ENCODE results near the gene RFPL3. TPM values are rescaled to one million over a fixed set of nuclear protein-coding genes. Genes with fewer than 3 reads are reported as not detected.
"Not testable (repeated sequence)": the region's sequence is repeated elsewhere in the genome, so short reads cannot be mapped to it uniquely, and the experiment has no call there.

Gene RFPL3
- total and polyA plus RNA-seq, 8 donors = 0.21 TPM; not detected in 7

DNA sequence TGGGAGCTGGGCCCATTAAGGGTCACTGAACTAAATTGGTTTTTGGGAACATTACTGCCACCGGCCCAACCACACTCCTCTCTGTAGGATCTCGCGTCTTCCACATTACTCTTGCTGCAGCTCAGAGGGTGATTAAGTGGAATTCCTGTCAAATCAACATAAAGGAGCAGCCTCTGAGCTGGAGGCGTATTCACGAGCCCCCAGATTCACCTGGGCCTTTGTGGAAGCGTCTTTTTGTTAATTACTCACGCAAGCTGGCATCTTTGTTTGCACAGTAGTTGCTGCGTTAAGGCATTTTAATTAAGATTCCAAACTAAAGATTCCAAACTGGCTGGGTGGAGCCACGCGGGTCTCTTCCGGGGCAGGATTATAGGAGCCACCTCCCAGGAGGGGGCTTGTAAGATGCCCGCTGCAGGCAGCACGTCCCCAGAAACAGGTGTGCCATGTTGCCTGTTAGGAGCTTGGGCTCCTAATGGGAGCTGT is 21.5 kb upstream of the RFPL3 start:
- intact Hi-C loops (cut with DNase I) = no loop called here
- H3K27ac ChIP-seq = no peak overlapping the region
- H3K4me3 ChIP-seq = no peak overlapping the region
- 27 to 32% methylated on average over 13 of the region's 13 CpGs for WGBS, 2 donors
- ATAC-seq (no peak), DNase-seq (no peak), FAIRE-seq (no peak)
- H3K4me1 ChIP-seq = no peaks in the 10 kb centered on the region
- H3K27me3 ChIP-seq = no peaks in the 10 kb centered on the region
- H3K9me3 ChIP-seq = no peaks in the 10 kb centered on the region
- no peaks in the 10 kb centered on the region for H3K36me3 ChIP-seq
- TF ChIP-seq, protein P1, sequence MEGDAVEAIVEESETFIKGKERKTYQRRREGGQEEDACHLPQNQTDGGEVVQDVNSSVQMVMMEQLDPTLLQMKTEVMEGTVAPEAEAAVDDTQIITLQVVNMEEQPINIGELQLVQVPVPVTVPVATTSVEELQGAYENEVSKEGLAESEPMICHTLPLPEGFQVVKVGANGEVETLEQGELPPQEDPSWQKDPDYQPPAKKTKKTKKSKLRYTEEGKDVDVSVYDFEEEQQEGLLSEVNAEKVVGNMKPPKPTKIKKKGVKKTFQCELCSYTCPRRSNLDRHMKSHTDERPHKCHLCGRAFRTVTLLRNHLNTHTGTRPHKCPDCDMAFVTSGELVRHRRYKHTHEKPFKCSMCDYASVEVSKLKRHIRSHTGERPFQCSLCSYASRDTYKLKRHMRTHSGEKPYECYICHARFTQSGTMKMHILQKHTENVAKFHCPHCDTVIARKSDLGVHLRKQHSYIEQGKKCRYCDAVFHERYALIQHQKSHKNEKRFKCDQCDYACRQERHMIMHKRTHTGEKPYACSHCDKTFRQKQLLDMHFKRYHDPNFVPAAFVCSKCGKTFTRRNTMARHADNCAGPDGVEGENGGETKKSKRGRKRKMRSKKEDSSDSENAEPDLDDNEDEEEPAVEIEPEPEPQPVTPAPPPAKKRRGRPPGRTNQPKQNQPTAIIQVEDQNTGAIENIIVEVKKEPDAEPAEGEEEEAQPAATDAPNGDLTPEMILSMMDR (IDR thresholded peaks at IDR 0.05) = no peak

DNA sequence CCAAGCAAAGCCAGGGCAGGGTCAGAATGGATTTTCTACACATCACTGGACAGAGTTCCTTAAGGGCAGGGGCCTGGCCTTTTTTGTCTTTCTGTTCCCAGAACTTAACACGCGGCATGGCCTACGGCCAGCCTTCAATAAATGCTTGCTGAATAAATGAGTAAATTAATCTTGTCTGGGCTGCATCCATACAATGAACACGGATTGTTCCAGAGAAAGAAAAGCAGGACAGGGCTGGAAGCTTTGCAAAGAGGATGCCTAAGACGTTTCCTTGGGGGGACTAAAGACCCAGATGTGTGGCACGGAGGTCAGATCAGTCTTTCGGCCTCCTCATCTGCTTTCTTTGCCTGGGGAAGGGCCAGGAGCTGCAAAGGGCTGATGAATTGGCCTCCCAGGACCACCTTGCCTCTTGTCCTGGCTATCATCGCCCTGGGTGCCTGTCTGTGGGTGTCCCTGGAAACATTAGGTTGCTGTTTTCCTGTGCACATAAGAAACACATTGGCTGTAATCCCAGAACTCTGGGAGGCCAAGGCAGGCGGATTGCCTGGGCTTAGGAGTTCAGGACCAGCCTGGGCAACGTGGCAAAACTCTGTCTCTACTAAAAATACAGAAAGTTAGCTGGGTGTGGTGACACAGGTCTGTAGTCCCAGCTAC is 20.8 kb upstream of the RFPL3 start:
- no peak overlapping the region for H3K27ac ChIP-seq
- no peak overlapping the region for H3K4me3 ChIP-seq
- peaks cover 0 to under 1% (median 0%) of the 10 kb centered on the region in 4 donors for H3K27me3 ChIP-seq

DNA sequence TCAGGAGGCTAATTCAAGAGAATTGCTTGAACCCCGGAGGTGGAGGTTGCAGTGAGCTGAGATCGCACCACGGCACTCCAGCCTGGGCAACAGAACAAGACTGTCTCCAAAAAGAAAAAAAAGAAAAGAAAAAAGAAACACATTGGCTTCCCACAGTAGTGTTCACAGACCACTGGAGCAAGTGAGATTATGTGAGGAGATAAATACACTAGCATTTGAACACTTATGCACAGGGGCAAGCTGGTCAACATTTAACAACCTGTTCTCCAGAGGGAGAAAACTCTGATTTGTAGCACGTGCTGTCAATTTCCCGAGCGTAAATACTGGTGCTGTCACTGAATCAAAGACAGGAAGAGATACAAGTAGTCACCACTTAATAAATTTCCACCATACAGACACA is 20.2 kb upstream of the RFPL3 start:
- intact Hi-C loops (cut with DNase I); FAIRE-seq; H3K4me1 ChIP-seq; H3K36me3 ChIP-seq; H3K27ac ChIP-seq; H3K4me3 ChIP-seq; H3K9me3 ChIP-seq; DNase-seq; ATAC-seq; H3K27me3 ChIP-seq: not testable (repeated sequence)
- WGBS, 2 donors = 46 to 56% methylated on average over 6 of the region's 6 CpGs

More for the DNA sequence above, 20.8 kb upstream of the RFPL3 start:
- no peaks in the 10 kb centered on the region for H3K36me3 ChIP-seq
- intact Hi-C loops (cut with DNase I) = no loop called here
- TF ChIP-seq, protein P1 (IDR thresholded peaks at IDR 0.05) = no peak
- 40 to 41% methylated on average over 10 of the region's 10 CpGs for WGBS, 2 donors
- FAIRE-seq = no peak
- no peak for DNase-seq
- H3K4me1 ChIP-seq = no peaks in the 10 kb centered on the region
- H3K9me3 ChIP-seq = no peaks in the 10 kb centered on the region
- no peak for ATAC-seq

DNA sequence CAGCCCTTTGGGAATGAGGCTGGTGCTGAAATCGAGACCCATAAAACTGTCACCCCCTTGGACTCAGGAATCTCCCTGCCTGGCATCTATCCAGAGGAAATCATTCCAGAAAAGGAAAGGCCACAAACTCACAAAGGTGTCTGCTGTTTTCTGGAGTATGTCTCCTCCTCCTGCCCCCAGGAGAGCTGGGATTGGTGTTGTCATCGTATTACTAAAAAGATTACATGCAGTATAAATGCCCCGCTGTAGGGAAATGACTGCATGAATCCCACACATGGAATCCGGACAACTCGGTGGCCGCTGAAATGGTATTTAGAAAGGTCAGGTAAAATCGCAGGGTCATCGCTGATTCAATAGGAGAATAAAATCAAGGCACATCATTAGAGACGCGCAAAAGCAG is 18.9 kb upstream of the RFPL3 start:
- Histone ChIP-seq H3K27ac (no peak overlapping the region), H3K9me3 (no peaks in the 10 kb centered on the region), H3K27me3 (peaks cover 0 to 5% (median 0%) of the 10 kb centered on the region in 4 donors), H3K4me1 (no peaks in the 10 kb centered on the region), H3K4me3 (no peak overlapping the region), H3K36me3 (no peaks in the 10 kb centered on the region)
- ATAC-seq (peak in 2 of 4 donors; percentile 17 to 53), DNase-seq (peak in 1 of 6 donors; percentile 25), FAIRE-seq (no peak)
- intact Hi-C loops (cut with DNase I) = no loop called here
- 63 to 70% methylated on average over 10 of the region's 10 CpGs for WGBS, 2 donors
- TF ChIP-seq, protein P1 (IDR thresholded peaks at IDR 0.05) = no peak

DNA sequence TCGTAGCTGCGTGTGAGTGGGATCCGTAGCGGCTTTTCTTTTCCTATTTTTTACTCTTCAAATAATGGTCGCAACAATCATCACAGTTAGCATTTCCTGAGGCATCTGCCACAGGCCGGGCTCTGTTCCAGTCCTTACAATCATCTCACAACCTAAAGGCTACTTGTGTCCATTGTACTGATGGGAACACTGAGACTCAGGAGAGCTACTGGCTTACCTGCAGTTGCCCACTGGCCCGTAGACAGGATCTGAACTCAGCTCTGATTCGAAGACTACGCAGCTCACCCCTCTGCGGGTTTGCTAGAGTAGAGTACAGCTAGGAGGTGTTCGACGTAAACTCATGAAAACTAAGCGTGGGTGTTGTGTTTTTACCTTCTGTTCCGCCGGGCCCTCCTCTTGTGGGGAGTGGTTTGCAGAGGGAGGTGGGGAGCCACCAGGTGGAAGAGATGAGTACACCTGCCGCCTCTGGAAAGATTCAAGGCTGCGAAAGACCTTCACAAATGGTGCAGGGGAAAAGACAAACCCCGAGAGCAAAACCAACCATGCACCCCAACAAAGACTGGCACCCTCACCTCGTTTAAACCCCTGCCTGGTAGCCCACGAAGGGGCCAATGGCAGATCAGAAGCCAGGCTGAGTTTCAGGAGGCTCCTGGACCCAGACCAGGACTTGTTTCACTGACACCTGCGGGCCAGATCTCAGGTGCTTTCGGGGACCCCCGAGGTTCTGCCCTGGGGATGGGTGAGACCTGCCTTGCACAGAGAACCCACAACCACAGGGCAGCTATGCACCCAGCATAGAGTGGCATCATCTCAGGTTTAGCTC is 18.3 kb upstream of the RFPL3 start:
- WGBS, 2 donors = 69 to 78% methylated on average over 23 of the region's 23 CpGs
- Histone ChIP-seq H3K4me3 (no peak overlapping the region), H3K36me3 (no peaks in the 10 kb centered on the region), H3K4me1 (no peaks in the 10 kb centered on the region), H3K27me3 (peaks cover 0 to 5% (median 0%) of the 10 kb centered on the region in 4 donors), H3K9me3 (no peaks in the 10 kb centered on the region), H3K27ac (no peak overlapping the region)
- DNase-seq (no peak), ATAC-seq (no peak), FAIRE-seq (no peak)
- TF ChIP-seq, protein P1 (IDR thresholded peaks at IDR 0.05) = no peak
- intact Hi-C loops (cut with DNase I) = no loop called here
